Upper lobe of left lung (tissue), 6 donors: ENCODE data around the gene RHEB. TPM values are rescaled to one million over a fixed set of nuclear protein-coding genes. Genes with fewer than 3 reads are reported as not detected.

ENCODE experiments used
- ATAC-seq, 2 donors: fragments of 200-7000 bp; cut with Tn5 transposase; one replicate each; pipeline ENCODE4 v1.9.1; 2022; ENCODE audit warnings: mild to moderate bottlenecking in 2 of 2, moderate library complexity in 2 of 2; ENCODE audit not compliant: low FRiP score in 2 of 2
- DNase-seq, 2 donors: peaks; one replicate each; pipeline ENCODE4 v3.0.0-alpha.2; 2019 to 2020
- H3K27ac ChIP-seq, 4 donors: fragments of 200-600 bp; sonication (generic); one replicate each; pipeline ENCODE4 v1.5.1; 2016 to 2019
- H3K27me3 ChIP-seq, 4 donors: fragments of 200-600 bp; sonication (generic); one replicate each; pipeline ENCODE4 v1.5.1; 2017 to 2019
- H3K36me3 ChIP-seq, 4 donors: fragments of 200-600 bp; sonication (generic); one replicate each; pipeline ENCODE4 v1.5.1; 2016 to 2019
- H3K4me1 ChIP-seq, 4 donors: fragments of 200-600 bp; sonication (generic); one replicate each; pipeline ENCODE4 v1.5.1; 2018 to 2019
- H3K4me3 ChIP-seq, 4 donors: fragments of 200-600 bp; sonication (generic); one replicate each; pipeline ENCODE4 v1.5.1; 2017 to 2019; ENCODE audit warnings: mild to moderate bottlenecking in 2 of 4, moderate library complexity in 1 of 4
- H3K9me3 ChIP-seq, 4 donors: fragments of 200-600 bp; sonication (generic); one replicate each; pipeline ENCODE4 v1.5.1; 2018 to 2019
- CTCF ChIP-seq, 6 experiments: fragments of 450-650 bp in 4 of 6; fragments of 200-600 bp in 2 of 6; sonication (generic) in 2 of 6; IDR thresholded peaks; one replicate each; pipeline ENCODE4 v1.5.1; 2016 to 2019; ENCODE audit warnings: antibody characterized with exemption in 6 of 6
- EP300 ChIP-seq, 4 donors: sonication (generic); formaldehyde crosslinking; IDR thresholded peaks; one replicate each; pipeline ENCODE4 v1.5.1; 2017; ENCODE audit warnings: antibody characterized with exemption in 4 of 4, control low read depth in 2 of 4
- POLR2A ChIP-seq, 4 donors: fragments of 450-650 bp; IDR thresholded peaks; one replicate each; pipeline ENCODE4 v1.5.1; 2016 to 2017; ENCODE audit warnings: antibody characterized with exemption in 4 of 4, mild to moderate bottlenecking in 2 of 4
- POLR2AphosphoS5 ChIP-seq, 2 donors: sonication (generic); formaldehyde crosslinking; IDR thresholded peaks; one replicate each; pipeline ENCODE4 v1.5.1; 2017; ENCODE audit warnings: antibody characterized with exemption in 2 of 2
- WGBS, 2 donors: methylation state at CpG; one replicate each; pipeline ENCODE4 v1.1.5; 2017 to 2018; 5-methylcytosine and 5-hydroxymethylcytosine counted together
- total RNA-seq, 6 donors: library from RNA; depleted of rRNA in 4 of 6; stranded (reverse); fragments of >200 nt in 4 of 6; gene quantifications; one replicate each; pipeline versions ENCODE4 v1.1.0 to v1.2.1, GENCODE V29; 2016 to 2021
- donor health status: DM: no; HTN: no; CAD: no; lungs with moderate emphysema.
- donor health status: DM: no; HTN: yes; CAD: no; lungs with severe emphysema.

Gene RHEB
- total RNA-seq, 6 donors from 2014 or later = 63.0 to 105 (median 93.4) TPM

DNA sequence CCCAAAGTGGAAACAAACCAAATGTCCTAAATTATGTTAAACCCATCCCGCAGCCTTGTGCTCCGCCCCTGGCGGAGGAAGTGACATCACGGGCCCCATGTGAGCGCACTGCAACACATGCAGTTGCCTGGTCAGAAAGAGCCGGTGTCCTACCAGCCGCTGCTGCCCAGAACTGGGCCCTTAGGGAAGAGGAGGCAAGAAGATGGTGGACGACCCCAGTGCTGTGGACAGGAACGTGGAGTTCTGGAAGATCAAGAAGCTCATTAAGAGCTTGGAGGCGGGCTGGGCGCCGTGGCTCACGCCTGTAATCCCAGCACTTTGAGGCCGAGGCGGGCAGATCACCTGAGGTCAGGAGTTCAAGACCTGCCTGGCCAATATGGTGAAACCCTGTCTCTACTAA lies 18.0 kb downstream of the RHEB start:
- no peaks in the 10 kb centered on the region for H3K36me3 ChIP-seq
- peaks cover 7 to 29% (median 13%) of the 10 kb centered on the region in 4 donors for H3K4me1 ChIP-seq
- no peak for TF ChIP-seq POLR2A (IDR thresholded peaks at IDR 0.05)
- no peak for TF ChIP-seq EP300 (IDR thresholded peaks at IDR 0.05)
- no peak for TF ChIP-seq POLR2AphosphoS5 (IDR thresholded peaks at IDR 0.05)
- TF ChIP-seq CTCF (IDR thresholded peaks at IDR 0.05) = no peak
- DNase-seq = peak in 1 of 2 donors; percentile 44
- no peak overlapping the region for H3K4me3 ChIP-seq
- H3K27me3 ChIP-seq = no peaks in the 10 kb centered on the region
- no peaks in the 10 kb centered on the region for H3K9me3 ChIP-seq
- 90 to 91% methylated on average over 15 of the region's 15 CpGs for WGBS, 2 donors
- no peak for ATAC-seq
- H3K27ac ChIP-seq = no peak overlapping the region

DNA sequence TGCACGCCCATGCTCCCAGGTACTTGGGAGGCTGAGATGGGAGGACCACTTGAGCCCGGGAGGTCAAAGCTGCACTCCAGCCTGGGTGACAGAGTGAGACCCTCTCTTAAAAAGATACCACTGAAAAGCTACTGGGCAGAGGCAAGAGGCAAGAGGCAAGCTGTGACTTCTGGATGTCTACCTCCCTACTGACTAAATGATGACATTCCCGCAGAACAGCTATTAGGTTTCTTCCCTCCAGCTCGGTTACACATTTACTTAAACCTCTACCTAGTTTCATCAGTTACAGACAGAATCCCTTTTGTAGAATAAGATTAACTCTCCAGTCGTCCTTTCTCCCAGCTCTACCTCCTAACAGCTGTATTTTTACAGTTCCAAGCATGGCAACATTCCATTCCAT lies 21.2 kb downstream of the RHEB start:
- no peak for ATAC-seq
- Histone ChIP-seq H3K4me3 (no peak overlapping the region), H3K27me3 (no peaks in the 10 kb centered on the region), H3K9me3 (no peaks in the 10 kb centered on the region), H3K4me1 (peaks cover 2 to 33% (median 22%) of the 10 kb centered on the region in 4 donors), H3K36me3 (no peaks in the 10 kb centered on the region), H3K27ac (no peak overlapping the region)
- WGBS, 2 donors = 87 to 91% methylated on average over 5 of the region's 5 CpGs
- no peak for TF ChIP-seq CTCF (IDR thresholded peaks at IDR 0.05)
- TF ChIP-seq POLR2AphosphoS5 (IDR thresholded peaks at IDR 0.05) = no peak
- TF ChIP-seq EP300 (IDR thresholded peaks at IDR 0.05) = no peak
- no peak for TF ChIP-seq POLR2A (IDR thresholded peaks at IDR 0.05)
- no peak for DNase-seq

GRCh38 chr7:151497306-151497871 lies 22.3 kb downstream of the RHEB start:
- 97 to 98% methylated on average over 10 of the region's 10 CpGs for WGBS, 2 donors
- TF ChIP-seq EP300 (IDR thresholded peaks at IDR 0.05) (no peak), CTCF (IDR thresholded peaks at IDR 0.05) (no peak), POLR2AphosphoS5 (IDR thresholded peaks at IDR 0.05) (no peak), POLR2A (IDR thresholded peaks at IDR 0.05) (no peak)
- H3K4me1 ChIP-seq = peaks cover 0 to 40% (median 23%) of the 10 kb centered on the region in 4 donors
- H3K27ac ChIP-seq = no peak overlapping the region
- DNase-seq (no peak), ATAC-seq (no peak)
- no peaks in the 10 kb centered on the region for H3K27me3 ChIP-seq
- H3K4me3 ChIP-seq = no peak overlapping the region
- H3K36me3 ChIP-seq = no peaks in the 10 kb centered on the region
- no peaks in the 10 kb centered on the region for H3K9me3 ChIP-seq

DNA sequence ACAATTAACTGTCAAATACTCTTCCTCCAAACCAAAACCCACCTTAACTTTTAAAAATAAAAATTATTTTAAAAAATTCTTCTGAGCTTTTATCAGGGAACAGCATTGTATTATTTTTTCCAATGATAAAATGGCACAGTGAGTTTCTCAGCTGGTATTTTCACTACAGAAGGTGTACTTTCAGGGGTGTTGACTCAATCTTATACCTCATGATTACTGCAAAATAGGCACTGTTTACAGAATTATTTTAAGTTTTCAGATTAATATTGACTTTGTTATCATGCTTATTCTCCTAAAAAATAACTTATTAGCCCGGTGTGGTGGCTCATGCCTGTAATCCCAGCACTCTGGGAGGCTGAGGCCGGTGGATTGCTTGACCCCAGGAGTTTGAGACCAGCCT lies 24.3 kb downstream of the RHEB start:
- Histone ChIP-seq H3K27ac (peak overlapping the region in 1 of 4 donors; percentile 9), H3K4me1 (peaks cover 5 to 52% (median 31%) of the 10 kb centered on the region in 4 donors), H3K27me3 (no peaks in the 10 kb centered on the region), H3K4me3 (no peak overlapping the region), H3K36me3 (peaks cover 0 to 4% (median under 1%) of the 10 kb centered on the region in 4 donors), H3K9me3 (no peaks in the 10 kb centered on the region)
- ATAC-seq (no peak), DNase-seq (no peak)
- TF ChIP-seq CTCF (IDR thresholded peaks at IDR 0.05) (no peak), POLR2A (IDR thresholded peaks at IDR 0.05) (no peak), EP300 (IDR thresholded peaks at IDR 0.05) (no peak), POLR2AphosphoS5 (IDR thresholded peaks at IDR 0.05) (no peak)
- 82 to 91% methylated on average over 2 of the region's 2 CpGs for WGBS, 2 donors
